NCI-H345 (cell line): ENCODE measurements around the gene STK32C.
"Not testable (repeated sequence)": the region's sequence is repeated elsewhere in the genome, so short reads cannot be mapped to it uniquely, and the experiment has no call there.

Source experiments
- DNase-seq: peaks from one replicate; lab custom pipeline; 2025; lab: John Stamatoyannopoulos, UW

STK32C gene

DNA sequence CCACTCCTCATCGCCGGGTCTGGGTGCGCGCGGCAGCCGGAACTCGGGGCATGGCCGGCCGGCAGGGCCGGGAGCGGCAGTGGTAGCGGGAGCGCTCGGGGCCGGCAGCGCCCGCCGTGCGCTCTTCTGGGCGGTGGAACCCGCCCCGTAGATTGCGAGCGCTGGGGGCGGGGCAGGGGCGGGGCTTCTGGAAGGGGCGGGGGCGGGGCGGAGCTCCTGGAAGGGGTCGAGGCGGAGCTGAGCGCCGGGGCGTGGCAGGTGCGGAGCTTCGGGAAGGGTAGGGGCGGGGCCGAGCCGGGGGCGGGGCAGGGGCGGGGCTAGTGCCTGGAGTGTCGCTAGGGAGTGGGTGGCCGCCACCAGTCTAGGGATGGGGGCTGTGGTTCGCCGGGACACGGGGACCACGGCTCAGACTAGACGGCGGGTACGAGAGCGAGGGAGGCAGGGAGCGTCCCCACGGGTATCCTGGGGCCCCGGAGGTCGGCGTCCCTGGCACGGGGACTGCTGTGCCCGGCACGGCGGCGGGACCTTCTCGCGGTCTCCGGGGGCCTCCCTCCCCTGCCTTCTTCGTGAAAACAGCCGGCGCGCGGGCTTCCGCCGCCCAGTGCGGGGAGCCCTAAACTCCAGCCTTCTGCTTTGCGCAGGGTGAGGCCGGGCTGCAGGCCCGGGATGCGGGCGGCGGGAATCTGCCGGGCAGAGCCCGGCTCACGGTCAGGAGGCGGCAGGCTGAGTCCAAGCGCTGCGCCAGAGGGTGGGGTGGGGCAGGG lies at the start of gene STK32C:
TSS of gene STK32C (minus strand) at position 128 of the 764 bp plus-strand sequence. CDS start at position 11, 117 bp downstream.
- peak; percentile 85 for DNase-seq

DNA sequence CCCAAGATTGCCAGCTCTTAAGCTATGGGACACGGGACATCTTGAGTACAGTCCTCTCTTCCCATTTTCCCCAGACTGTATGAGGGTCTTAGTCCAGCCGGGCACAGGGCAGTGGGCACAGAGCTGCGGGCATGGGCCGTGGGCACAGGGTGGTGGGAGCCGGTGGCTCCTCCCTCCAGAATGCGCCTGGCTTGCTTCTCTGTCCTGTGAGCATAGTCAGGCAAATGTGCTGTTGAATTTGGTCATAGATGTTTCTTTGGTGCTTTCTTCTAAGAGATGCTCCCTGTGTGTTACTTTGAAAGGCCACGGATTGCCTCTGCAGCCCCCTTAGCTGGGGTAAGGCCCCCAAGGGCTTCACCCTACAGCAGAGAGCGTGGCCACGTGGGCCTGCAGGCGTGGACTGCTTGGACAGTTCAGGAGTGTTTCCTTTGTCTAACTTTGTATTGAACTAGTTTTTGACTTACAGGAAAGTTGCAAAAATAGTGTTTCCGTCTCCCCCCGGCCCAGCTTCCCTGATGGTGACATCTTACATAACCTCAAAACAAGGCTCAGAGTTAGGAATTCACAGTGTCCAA lies 49.0 kb upstream of the STK32C start:
- DNase-seq = no peak

DNA sequence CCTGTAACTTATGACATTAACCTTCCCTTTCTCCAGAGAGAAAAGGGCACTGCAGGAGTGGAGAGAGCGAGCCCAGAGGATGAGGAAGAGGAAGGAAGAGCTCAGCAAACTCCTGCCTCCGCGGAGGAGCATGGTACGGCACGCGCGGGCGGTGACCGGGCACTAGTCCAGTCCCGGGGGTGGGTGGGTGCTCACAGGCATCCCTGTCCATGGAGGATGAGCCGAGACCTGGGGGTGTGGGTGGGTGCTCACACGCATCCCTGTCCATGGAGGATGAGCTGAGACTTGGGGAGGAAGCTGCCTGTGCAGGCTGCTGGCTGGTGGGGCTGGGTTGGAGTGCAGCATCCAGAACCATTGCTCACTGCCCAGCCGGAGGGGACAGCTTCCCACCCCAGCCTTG lies 48.0 kb upstream of the STK32C start:
- DNase-seq = no peak

DNA sequence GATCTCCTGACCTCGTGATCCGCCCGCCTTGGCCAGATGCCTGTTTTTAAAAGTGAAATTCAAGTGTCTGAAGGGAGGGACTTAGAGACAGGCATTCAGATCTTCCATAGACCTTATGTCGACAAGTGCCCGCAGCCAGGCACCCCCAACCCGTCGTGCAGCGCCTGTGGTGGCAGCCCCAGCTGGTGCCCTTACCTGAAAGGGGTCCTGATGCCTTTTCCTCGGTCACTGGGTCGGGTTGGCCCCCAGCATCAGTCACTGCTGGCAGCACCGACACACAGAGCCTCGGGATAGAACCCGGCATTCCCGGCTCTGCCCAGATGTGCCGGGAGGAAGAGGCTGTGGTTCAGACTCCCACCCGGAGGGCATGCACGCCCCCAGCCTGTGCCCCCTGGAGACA lies 47.5 kb upstream of the STK32C start:
- no peak for DNase-seq

DNA sequence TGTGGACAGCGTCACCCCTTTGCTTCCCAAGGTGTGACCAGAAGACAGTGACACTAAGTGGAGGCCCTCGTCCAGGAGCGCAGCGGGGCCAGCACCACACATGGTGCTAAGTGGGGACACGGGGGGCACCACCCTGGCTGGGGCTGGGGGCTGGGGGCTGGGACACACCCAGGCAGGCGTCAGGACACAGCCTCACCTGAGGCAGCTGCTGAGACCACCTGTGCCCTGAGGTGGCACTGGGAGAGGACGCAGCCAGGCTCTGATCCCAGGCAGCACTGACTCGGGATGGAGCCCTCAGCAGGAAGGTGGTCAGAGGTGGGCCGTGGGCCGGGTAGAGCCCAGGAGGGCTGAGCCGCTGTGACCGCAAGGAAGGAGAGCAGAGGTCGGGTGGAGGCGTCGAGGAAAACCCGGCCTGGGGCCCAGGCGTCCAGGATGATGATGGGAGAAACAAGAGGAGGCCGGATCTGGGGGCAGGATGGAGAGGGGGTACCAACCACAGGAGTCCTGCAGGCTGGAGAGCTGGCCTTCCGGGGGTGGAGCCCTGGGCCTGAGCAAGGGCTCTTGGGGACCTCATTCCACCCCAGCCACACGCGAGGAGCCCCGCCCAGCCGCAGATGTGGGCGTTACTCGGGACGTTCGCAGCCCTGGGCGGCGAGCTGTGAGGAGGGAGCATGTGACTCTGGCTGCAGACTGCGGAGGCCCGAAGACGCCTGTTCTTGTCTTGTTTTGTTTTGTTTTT lies 46.8 kb upstream of the STK32C start:
- no peak for DNase-seq

DNA sequence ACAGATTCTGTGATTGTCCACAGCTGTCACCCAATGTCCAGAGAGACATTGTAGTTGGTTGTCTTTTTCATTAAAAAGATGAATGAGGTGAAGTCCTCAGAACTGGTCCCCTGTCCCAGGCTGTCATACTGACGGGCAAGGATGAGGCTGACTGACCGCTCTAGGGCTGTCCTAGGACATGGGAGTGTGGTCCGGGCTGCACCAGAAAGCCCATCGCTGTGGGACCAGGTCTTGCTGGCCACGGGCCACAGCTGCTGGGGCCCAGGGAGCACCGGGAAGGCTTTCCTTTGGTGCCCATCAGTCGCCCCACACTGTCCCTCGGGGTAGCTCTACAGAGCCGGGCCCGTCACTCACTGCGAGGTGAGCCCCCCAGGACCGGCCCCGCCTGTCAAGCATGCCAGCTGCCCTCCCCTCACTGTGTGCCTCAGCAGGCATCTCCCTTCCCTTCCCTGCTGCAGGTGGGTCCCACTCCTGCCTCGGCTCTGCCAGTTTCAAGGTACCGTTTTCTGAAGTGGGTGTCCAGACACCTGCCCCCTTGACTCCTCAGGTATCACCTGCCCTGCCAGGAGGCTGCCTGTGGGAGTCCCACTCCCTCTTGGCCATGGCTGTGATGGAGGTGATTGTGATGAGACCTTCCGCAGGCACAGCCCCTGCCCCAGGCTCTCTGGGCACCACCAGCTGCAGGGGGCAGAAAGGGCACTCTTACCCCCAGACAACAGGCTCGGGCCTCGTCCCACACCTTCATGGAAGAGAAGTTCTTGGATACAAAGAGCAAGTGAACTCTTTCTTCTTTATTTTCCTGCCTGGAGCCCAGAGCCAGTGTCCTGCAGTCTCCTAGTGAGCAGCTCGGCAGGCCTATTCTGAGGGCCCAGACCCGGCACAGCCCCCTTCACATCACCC lies 46.0 kb upstream of the STK32C start:
- DNase-seq = no peak

DNA sequence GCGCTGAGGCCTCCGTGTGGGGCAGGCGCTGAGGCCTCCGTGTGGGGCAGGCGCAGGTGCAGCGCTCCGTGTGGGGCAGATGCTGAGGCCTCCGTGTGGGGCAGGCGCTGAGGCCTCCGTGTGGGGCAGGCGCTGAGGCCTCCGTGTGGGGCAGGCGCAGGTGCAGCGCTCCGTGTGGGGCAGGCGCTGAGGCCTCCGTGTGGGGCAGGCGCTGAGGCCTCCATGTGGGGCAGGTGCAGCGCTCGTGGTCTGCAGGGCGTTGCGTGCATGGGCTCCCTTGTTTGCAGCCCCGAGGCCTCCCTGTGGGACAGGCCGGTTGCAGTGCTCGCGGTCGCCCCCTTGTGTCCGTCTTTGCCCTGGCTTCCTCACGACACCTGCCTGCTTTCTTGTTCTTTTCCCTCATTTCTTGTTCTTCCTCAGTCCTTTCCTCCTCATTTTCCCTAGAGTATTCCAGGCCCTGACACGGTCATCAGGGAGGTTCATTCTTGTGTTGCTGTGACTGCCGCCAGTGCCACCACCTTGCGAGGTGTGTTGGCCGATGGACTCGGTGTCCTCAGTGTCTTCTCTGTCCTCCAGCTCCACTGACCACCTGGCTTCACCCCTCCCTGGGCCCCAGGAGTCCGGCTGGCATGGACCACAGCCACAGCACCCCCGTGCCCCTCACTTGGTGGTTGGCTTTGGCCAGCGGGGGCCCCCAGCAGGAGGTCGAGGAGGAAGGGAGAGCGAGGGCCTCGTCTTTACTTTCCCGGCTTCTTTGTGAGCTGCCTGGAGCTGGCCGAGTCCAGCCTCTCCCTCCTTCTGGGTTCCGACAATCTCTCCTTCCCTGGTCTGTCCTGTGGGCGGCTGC lies 44.9 kb upstream of the STK32C start:
- not testable (repeated sequence) for DNase-seq

DNA sequence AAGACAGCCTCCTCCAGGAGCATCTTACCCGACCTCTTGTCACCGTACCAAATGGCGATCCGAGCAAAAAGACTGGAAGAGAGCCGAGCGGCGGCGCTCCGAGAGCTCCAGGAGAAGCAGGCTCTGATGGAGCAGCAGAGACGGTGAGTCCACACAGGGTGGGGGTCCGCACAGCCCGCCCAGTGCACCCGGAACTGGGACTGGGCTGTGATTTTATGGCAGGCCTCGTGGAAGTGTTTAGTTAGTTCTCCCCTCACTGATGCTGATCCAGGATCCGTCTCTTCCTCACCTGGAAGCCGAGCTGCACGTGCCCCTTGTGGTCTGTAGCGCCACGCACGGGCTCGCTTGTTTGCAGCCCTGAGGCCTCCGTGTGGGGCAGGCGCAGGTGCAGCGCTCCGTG lies 43.9 kb upstream of the STK32C start:
- no peak for DNase-seq

DNA sequence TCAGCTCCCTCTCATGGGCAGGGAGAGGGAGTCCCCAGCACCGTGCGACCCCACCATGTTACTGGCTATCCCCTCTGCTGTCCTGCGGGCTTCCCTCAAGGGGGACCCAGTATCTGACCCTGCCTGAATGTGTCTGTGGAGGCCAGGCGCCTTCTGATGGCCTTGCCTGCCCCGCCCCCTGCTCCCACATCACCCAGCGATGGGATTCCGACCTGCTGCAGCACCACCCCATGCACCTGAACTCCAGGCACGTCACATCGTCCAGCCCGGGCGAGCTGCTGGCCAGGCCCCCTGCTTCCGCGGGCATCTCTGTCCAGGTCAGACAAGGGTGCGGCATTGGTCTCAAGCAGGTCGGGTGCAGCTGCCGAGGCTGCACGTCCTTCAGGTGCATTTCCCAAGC lies 43.2 kb upstream of the STK32C start:
- no peak for DNase-seq

DNA sequence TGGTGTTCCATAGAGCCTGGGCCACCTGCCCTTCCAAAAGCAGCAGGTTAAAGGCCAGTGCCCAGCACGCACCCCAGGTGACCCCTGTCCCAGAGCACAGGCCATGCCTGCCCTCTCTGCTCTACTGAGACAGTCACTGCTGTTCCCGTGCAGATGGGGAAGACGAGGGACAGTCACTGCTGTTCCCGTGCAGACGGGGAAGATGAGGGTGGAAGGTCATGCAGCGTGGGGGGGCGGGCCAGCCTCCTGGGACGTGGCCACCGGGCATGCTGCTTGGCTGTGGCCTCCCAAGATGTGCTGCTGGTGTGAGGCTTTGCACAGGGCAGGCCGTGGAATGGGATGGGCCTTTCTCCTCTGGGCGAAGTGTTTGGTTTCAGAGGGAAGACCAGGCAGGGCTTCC lies 42.6 kb upstream of the STK32C start:
- DNase-seq = no peak

DNA sequence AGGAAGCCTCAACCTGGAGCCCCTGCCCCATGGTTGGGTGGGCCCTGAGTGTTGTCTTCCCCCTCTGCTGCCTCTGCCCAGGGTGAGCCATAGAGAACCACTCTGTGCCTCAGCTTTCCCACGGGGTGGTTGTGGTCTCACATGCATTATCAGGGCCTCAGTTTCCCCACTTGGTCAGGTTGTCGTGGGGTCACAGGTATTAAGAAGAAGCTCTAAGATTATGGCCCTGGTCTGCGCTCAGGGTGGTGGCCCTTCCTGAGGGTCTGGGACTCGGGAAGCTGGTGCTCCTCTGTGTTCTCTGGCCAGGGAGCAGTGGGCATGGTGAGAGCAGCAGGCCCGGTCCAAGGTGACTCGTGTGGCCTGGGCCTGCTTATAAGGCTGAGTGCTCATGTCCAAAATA lies 42.0 kb upstream of the STK32C start:
- DNase-seq = no peak

DNA sequence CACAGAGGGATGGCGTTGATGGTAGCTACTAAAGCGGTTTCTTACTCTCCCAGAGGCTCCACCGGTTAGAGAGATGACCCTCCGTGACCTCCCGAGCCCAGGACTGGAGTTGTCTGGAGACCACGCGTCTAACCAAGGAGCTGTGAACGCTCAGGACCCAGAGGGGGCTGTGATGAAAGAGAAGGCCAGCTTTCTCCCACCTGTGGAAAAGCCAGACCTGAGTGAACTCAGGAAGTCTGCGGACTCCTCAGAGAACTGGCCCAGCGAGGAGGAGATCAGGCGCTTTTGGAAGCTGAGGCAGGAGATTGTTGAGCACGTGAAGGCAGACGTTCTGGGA lies 40.1 kb upstream of the STK32C start:
- DNase-seq = no peak

DNA sequence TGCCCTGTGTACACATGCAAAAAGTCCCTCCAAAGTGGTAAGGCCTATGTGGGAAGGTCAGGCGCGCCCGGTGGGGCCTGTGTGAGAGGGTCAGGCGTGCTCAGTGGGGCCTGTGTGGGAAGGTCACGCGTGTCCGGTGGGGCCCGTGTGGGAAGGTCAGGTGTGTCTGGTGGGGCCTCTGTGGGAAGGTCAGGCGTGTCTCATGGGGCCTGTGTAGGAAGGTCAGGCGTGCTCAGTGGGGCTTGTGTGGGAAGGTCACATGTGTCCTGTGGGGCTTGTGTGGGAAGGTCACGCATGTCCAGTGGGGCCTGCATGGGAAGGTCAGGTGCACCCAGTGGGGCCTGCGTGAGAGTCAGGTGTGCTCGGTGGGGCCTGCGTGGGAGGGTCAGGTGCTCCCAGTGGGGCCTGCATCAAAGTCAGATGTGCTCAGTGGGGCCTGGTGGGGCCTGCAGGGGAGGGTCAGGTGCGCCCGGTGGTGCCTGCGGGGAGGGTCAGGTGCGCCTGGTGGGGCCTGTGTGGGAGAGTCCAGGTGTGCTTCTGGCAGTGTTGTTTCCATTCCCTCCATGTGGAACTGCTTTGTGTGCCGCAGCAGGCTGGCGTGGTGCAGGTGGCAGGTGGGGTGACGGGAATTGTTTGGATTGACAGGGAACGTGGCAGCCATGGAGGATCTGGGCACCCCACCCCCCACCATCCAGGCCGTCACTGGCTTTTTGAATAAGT lies 39.6 kb upstream of the STK32C start:
- DNase-seq = no peak

DNA sequence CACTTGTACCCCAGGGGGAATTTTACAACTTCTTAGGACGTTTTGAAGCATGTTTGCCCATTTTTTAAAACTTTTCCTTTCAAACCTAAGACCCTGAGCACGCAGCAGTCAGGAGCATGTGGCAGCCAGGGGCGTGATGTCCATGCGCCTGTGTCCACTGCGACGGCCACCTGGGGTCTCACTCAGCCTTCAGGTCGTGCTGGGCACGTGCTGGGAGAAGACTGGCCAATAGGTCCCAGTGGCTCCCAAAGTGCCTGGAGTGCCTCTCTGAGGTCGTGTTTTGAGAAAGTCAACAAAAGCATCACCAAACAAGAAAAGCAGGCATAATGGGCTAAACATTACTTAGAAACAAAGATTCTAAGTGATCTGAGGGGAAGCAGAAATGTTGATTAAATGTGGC lies 39.1 kb upstream of the STK32C start:
- DNase-seq = no peak

DNA sequence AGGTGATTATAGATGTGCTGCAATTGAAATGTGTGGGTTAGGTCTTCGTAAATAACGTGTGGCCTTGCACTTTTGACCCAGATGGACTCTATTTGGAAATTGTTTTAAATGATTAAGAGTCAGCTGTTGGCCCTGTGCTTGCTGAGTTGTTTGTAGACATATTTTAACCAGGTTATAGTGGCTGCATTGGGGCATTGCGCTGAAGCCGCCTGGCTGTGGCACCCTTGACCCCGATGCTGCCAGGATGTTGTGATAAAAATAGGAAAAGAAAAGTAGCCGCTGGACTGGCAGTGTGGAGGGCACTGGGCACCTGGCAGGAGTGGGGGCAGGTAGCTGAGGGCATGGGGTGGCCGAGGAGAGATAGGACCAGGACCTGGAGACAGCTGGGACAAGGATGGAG lies 37.6 kb upstream of the STK32C start:
- no peak for DNase-seq

DNA sequence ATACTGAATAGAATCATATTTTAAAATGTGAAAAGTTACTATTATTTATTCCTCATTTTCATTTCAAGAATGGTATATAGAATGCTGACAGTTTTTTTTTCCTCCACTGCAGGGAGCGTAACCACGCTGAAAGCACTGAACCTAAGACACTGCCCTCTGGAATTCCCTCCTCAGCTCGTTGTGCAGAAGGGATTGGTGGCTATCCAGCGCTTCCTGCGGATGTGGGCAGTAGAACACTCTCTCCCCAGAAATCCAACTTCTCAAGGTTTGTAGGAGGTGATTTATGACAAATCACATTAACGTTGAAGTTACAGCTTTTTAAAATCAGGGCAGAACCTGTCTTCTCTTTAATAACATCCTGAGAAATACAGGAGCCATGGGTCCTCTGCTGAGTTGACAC lies 36.6 kb upstream of the STK32C start:
- DNase-seq = no peak

DNA sequence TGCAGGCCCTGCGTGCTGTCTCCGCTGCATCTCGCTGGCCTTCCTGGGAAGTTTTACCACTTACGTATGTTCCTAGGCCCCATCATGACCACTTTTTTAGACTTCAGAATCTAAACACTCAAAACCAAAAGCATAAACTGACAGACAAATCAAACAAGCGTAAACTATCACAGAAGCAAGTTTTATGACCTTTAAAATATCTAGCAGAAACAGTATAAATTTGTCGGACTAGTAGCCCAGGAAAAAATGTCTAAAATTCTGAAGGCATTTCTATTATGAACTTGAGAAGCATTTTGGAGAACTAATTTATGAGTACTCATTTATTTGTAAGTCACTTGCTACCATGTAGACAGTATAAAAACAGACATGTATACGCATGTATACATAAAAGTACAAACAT lies 34.8 kb upstream of the STK32C start:
- no peak for DNase-seq

DNA sequence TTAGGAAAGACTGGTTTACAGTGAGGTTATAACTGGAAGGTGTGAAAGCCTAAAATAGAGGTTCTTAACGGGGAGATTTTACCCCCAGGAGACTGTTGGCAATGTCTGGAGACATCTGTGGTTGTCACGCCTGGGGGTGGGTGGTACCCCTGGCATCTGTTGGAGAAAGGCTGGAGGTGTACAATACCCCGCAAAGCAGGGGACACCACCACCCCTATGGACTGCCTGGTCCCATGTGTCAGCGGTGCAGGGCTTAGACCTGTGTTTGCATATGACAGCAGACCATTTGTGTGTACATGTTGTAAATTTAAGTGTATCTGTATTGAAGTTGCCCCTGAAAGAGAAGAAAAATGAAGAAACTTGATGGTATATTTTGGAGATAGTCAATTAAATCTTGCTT lies 34.0 kb upstream of the STK32C start:
- DNase-seq = no peak

DNA sequence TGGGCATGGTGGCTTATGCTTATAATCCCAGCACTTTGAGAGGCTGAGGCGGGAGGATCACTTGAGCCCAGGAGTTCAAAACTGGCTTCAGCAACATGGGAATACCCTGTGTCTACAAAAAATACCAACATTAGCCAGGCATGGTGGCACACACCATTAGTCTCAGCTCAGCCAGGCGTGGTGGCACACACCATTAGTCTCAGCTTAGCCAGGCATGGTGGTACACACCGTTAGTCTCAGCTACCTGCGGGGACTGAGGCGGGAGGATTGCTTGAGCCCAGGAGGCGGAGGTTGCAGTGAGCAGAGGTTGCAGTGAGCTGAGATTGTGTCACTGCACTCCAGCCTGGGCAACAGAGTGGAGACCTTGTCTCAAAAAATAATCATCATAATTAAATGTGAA lies 33.3 kb upstream of the STK32C start:
- no peak for DNase-seq

DNA sequence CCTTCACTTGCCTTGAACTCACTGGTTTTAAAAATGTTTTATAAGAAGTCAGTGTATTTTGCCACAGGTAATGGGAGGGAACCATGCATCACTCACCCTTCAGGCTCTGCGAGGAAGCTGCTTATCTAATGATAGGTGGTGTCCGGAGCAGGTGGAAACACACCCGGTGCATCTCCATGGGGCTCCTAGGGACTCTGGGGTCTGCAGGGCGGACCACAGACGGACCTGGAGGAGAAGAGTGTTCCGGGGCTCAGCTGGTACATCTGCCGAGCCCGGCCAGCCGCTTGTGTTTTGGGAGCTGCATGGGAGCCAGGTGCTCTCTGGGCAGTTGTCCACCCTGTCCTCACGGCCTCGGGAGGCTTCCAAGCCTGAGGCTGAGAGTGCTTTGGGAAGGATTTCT lies 31.5 kb upstream of the STK32C start:
- no peak for DNase-seq

DNA sequence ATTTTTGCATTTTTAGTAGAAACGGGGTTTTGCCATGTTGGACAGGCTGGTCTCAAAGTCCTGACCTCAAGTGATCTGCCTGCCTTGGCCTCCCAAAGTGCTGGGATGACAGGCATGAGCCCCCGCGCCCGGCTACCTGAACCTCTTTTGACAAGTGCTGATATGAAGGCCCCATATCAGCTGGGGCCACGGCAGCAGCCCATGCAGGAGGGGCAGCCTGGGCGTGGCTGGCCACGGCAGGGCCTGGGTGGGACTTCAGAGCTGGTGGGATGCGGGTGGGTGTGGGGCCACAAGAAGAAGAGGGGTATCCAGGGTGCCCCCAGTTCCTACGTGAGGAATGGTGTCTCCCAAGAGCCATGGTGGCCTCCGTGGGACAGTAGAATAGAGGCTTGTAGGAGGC lies 31.1 kb upstream of the STK32C start:
- no peak for DNase-seq
